A549 (cell line): ENCODE results near the gene NUDCD3. TPM values are rescaled to one million over a fixed set of nuclear protein-coding genes. Genes with fewer than 3 reads are reported as not detected.
A peak's percentile ranks its signal among the peaks of the same experiment; 100 is the strongest.

ENCODE experiments used
- ATAC-seq, 2 experiments: fragments of 200-7000 bp in 1 of 2; fragments of >200 bp in 1 of 2; cut with Nextera tagmentation in 1 of 2; cut with Tn5 transposase in 1 of 2; 3 replicates each; pipeline versions ENCODE4 v1.8.0 to v1.9.1; 2018 to 2020; ENCODE audit warnings: mild to moderate bottlenecking in 1 of 2, moderate library complexity in 1 of 2
- CTCF ChIA-PET: fragments of 300-600 bp; sonication (Branson Sonifier 250); formaldehyde crosslinking; extraction: SDS; loops from one replicate; lab custom pipeline; 2021; ENCODE audit warnings: antibody characterized with exemption, inconsistent platforms; lab: Yijun Ruan, JAX
- POLR2A ChIA-PET: fragments of 350-600 bp; formaldehyde crosslinking; extraction: SDS; loops from one replicate; lab custom pipeline; 2021; ENCODE audit warnings: antibody characterized with exemption, inconsistent platforms; lab: Yijun Ruan, JAX
- DNase-seq, 2 experiments: peaks; one replicate each; pipeline versions ENCODE4 v3.0.0 to v3.0.0-alpha.2; 2011 to 2016; ENCODE audit warnings: low read depth in 1 of 2, low spot score in 1 of 2
- FAIRE-seq: peaks from 2 replicates; lab custom pipeline; 2011; peaks lifted over from hg19 to GRCh38; lab: Jason Lieb, UNC
- H3K27ac ChIP-seq, 2 experiments: fragments of >200 bp; sonication (Bioruptor Twin); formaldehyde crosslinking; 3 replicates each; pipeline ENCODE4 v1.5.1; 2016 to 2017
- H3K4me1 ChIP-seq: fragments of >200 bp; sonication (Bioruptor Twin); formaldehyde crosslinking; 3 replicates; pipeline ENCODE4 v1.6.1; 2016
- H3K4me2 ChIP-seq: fragments of >200 bp; sonication (Bioruptor Twin); formaldehyde crosslinking; 3 replicates; pipeline ENCODE4 v1.6.1; 2016
- H3K4me3 ChIP-seq: fragments of >200 bp; sonication (Bioruptor Twin); formaldehyde crosslinking; 3 replicates; pipeline ENCODE4 v1.5.1; 2016
- H3K9me3 ChIP-seq: fragments of >200 bp; sonication (Bioruptor Twin); formaldehyde crosslinking; 3 replicates; pipeline ENCODE4 v1.6.1; 2016
- EP300 ChIP-seq, 2 experiments: fragments of >200 bp; sonication (Bioruptor Twin); formaldehyde crosslinking; IDR thresholded peaks; 2 replicates in 1 of 2; 3 replicates in 1 of 2; pipeline ENCODE4 v1.6.1; 2016 to 2017
- FOSL2 ChIP-seq, 2 experiments: fragments of 450-650 bp in 1 of 2; fragments of >200 bp in 1 of 2; sonication (Bioruptor Twin) in 1 of 2; formaldehyde crosslinking; IDR thresholded peaks; 2 replicates each; pipeline versions ENCODE4 v1.5.0 to v1.6.1; 2016 to 2020; ENCODE audit warnings: mild to moderate bottlenecking in 1 of 2, moderate library complexity in 1 of 2
- HEYL ChIP-seq: fragments of 250-450 bp; sonication (Bioruptor Pico); IDR thresholded peaks from 2 replicates; pipeline ENCODE4 v1.8.0; 2021; ENCODE audit warnings: mild to moderate bottlenecking, moderate library complexity
- RFX5 ChIP-seq: fragments of 450-650 bp; IDR thresholded peaks from 2 replicates; pipeline ENCODE4 v1.7.1; 2014; ENCODE audit warnings: antibody characterized with exemption, mild to moderate bottlenecking, moderate library complexity
- RNF2 ChIP-seq: fragments of 200-600 bp; sonication (generic); IDR thresholded peaks from 2 replicates; pipeline ENCODE4 v1.6.1; 2016; ENCODE audit warnings: low read depth, mild to moderate bottlenecking, antibody characterized with exemption, moderate library complexity, borderline replicate concordance
- WGBS: methylation state at CpG from one replicate; pipeline ENCODE4 v1.1.6; 2017; ENCODE audit errors: missing lambda C conversion rate; 5-methylcytosine and 5-hydroxymethylcytosine counted together
- polyA plus RNA-seq, 4 experiments: library from polyadenylated mRNA; depleted of rRNA in 3 of 4; stranded (reverse); fragments of >200 nt; fragmentation: RNase III in 1 of 4; extraction: RNeasy Plus Mini Kit Qiagen cat#74134 plus additional on column Dnase treatment in 1 of 4; gene quantifications; 2 replicates in 3 of 4; 3 replicates in 1 of 4; pipeline ENCODE4 v1.2.3, GENCODE V29; 2011 to 2017
- TF ChIP-seq, protein P1 (sequence below): fragments of >200 bp; sonication (Bioruptor Twin); formaldehyde crosslinking; IDR thresholded peaks from 3 replicates; pipeline ENCODE4 v1.6.1; 2016
- TF ChIP-seq, protein P2 (sequence below): fragments of >200 bp; sonication (Bioruptor Twin); formaldehyde crosslinking; IDR thresholded peaks from 3 replicates; pipeline ENCODE4 v1.5.1; 2016
- TF ChIP-seq, protein P3 (sequence below): fragments of 250-450 bp; sonication (Bioruptor Pico); IDR thresholded peaks from 2 replicates; pipeline ENCODE4 v1.5.0; 2020; ENCODE audit warnings: low read depth, mild to moderate bottlenecking, moderate library complexity

The NUDCD3 gene
- polyA plus RNA-seq, 2 of the 4 experiments (the other 2 are of a cell fraction), result 44.3 to 66.3 TPM

DNA sequence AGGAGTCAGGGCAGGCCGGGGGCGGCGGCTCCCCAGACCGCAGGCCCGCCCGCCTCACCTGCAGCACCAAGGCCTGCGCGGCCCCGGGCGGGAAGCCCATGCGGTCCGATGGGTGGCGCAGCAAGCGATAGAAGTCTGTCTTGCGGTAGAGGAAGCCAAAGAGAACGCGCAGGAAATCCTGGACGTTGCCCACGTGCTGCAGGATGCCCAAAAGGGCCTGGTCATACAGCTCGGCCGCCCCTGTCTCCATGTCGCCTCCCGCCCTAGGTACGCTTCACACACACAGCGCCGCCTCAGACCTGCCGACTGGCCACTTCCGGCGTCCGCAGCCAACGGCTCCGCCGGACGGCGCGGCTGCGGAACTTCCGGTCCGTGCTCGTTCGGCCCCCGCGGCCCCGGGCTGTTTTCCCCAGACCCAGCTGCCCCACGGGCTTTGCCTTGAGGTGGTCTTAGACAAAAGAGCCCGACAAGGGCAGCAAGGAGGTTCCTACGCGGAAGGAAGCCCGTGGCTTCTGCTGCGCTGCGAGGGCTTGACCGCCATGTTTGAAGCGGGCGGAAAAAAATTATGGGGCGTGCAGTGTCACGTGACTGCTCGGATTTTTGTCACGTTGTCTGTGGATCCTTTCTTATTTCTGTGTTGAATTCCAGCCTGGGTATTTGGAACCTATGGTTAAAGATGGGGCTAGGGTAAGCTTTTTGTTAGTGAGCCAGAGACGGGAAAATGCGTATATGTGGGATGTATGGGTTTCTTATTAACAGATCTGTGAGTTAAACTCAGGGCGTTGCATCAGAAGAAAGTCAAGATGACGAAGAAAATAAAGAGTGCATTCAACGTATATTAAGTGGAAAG is at the start of gene NUDCD3 (continued):
- TF ChIP-seq, protein P1, sequence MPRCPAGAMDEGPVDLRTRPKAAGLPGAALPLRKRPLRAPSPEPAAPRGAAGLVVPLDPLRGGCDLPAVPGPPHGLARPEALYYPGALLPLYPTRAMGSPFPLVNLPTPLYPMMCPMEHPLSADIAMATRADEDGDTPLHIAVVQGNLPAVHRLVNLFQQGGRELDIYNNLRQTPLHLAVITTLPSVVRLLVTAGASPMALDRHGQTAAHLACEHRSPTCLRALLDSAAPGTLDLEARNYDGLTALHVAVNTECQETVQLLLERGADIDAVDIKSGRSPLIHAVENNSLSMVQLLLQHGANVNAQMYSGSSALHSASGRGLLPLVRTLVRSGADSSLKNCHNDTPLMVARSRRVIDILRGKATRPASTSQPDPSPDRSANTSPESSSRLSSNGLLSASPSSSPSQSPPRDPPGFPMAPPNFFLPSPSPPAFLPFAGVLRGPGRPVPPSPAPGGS, result peak; percentile 48; the same call in 2 of the 3 replicates
- TF ChIP-seq RNF2, result no peak
- TF ChIP-seq, protein P2, sequence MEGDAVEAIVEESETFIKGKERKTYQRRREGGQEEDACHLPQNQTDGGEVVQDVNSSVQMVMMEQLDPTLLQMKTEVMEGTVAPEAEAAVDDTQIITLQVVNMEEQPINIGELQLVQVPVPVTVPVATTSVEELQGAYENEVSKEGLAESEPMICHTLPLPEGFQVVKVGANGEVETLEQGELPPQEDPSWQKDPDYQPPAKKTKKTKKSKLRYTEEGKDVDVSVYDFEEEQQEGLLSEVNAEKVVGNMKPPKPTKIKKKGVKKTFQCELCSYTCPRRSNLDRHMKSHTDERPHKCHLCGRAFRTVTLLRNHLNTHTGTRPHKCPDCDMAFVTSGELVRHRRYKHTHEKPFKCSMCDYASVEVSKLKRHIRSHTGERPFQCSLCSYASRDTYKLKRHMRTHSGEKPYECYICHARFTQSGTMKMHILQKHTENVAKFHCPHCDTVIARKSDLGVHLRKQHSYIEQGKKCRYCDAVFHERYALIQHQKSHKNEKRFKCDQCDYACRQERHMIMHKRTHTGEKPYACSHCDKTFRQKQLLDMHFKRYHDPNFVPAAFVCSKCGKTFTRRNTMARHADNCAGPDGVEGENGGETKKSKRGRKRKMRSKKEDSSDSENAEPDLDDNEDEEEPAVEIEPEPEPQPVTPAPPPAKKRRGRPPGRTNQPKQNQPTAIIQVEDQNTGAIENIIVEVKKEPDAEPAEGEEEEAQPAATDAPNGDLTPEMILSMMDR, result peak; percentile 25; the same call in 2 of the 3 replicates
- TF ChIP-seq, all 56 proteins: peak for 23

DNA sequence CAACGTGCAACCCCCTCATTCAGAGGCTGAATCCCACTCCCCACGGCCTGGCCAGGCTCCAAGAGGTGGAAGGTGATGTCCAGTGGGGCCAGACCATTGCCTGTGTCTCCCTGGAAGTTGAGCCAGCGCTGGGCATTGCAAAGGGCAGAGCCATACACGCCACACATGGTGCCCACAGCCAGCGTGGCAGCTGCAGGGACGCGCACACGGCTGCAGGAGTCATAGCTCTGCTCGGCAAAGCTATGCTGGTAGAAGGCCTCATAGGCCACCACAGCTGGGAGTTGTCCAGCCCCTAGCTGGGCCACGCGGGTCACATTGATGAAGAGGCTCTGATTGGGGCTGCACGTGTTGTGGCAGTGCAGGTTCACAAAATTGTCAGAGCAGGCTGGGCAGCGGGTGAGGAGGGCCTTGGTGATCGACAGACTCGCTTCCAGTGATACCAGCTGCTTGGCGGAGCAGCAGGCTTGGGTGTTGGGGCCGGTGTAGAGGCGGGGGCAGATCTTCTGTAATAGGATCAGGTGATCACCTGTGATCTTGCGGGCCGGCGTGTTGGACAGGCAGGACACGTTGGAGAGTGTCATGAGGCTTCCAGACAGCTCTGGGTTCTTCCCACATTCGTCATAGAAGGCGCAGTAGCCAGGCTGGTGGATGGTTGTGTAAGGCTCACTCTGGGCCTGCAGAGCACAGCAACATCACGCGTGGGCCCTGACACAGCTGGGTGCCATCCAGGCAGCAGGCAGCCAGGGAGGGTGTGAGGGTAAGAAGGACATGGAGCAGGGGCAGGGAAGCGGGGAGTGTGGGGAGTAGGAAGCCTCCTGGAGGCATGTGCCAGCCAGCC is 49.4 kb upstream of the NUDCD3 start:
- Histone ChIP-seq H3K9me3 (no peaks in the 10 kb centered on the region), H3K4me1 (peaks cover 18% of the 10 kb centered on the region), H3K27ac (no peak overlapping the region), H3K4me3 (no peak overlapping the region), H3K4me2 (no peak overlapping the region)
- DNase-seq (no peak), ATAC-seq (no peak), FAIRE-seq (no peak)
- WGBS, result 85% methylated on average over 24 of the region's 27 CpGs
- CTCF ChIA-PET, result interaction anchor here (1.4 kb wide), 1 partner anchor 26 kb away, joined by 6 read pairs; no protein-coding TSS in a partner anchor
- no peak for TF ChIP-seq HEYL
- no peak for TF ChIP-seq EP300 (IDR thresholded peaks at IDR 0.05)
- TF ChIP-seq RNF2, result no peak
- POLR2A ChIA-PET, result no interaction called here

DNA sequence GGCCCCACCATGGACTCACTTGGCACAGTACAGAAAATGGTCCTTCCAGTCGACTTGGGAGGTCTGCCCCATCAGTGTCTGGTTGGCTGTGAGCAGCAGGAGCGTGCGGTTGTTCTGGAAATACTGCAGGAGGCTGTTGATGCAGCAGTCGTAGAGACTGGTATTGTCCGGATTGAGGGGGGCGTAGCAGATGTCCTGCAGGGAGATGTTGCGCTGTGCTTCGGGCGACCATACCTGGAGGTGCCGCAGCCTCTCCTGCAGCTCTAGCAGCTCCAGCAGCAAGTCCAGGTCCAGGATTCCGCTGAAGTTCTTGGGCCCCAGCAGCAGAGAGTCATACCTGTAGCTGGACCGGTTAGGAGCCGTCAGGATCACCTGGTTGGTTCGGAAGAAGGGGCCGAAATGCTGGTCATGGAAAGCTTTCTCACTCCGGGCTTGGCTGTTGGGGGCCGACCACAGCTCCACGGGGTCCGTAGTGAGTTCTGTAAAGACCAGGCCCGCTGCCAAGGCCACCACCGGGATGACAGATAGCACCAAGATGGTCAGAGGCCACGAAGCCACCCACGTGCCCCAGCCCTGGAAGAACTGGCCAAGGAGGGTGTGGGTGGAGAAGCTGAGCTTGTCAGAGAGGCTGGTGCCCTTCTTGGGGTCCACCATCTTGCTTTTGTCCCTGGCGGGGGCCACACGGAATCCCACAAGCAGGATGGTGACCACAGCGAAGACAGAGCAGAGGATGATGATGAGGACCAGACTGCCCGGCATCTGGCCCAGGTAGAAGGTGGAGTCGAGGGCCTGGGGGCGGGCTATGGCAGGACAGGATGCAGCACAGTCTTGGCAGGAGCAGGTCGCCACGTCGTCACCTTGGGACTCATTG is 48.6 kb upstream of the NUDCD3 start:
- ChIA-PET CTCF (interaction anchor here (0.7 to 1.4 kb wide), 4 partner anchors 12 to 297 kb away, joined by 3 to 6 read pairs (median 4); no protein-coding TSS in a partner anchor), POLR2A (no interaction called here)
- no peak for DNase-seq
- no peaks in the 10 kb centered on the region for H3K9me3 ChIP-seq
- H3K4me1 ChIP-seq, result peaks cover 14% of the 10 kb centered on the region
- no peak overlapping the region for H3K4me3 ChIP-seq
- 71% methylated on average over 31 of the region's 32 CpGs for WGBS
- FAIRE-seq, result no peak
- no peak overlapping the region for H3K27ac ChIP-seq
- no peak overlapping the region for H3K4me2 ChIP-seq
- ATAC-seq, result no peak
- TF ChIP-seq, protein P3, sequence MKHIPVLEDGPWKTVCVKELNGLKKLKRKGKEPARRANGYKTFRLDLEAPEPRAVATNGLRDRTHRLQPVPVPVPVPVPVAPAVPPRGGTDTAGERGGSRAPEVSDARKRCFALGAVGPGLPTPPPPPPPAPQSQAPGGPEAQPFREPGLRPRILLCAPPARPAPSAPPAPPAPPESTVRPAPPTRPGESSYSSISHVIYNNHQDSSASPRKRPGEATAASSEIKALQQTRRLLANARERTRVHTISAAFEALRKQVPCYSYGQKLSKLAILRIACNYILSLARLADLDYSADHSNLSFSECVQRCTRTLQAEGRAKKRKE (CRISPR knock-in tag), result no peak
- TF ChIP-seq RFX5, result no peak
- no peak for TF ChIP-seq FOSL2 (IDR thresholded peaks at IDR 0.05)
- no peak for TF ChIP-seq FOSL2 (CRISPR knock-in tag; IDR thresholded peaks at IDR 0.05)
- TF ChIP-seq, all 56 proteins: peak for 0
